DOHH2 (cell line): ENCODE results near the gene KRTAP19-2.

Experiments
- H3F3A ChIP-seq: fragments of 200-600 bp; sonication (generic), shearing (Covaris generic); 2 replicates; pipeline ENCODE4 v1.6.0; 2016; ENCODE audit warnings: antibody characterized with exemption, mild to moderate bottlenecking; ENCODE audit not compliant: control insufficient read depth, insufficient read depth
- H3K27ac ChIP-seq: fragments of 200-600 bp; sonication (generic); 2 replicates; pipeline ENCODE4 v1.5.1; 2014; ENCODE audit warnings: low read depth, mild to moderate bottlenecking, low read length, moderate library complexity
- H3K27me3 ChIP-seq: fragments of 200-600 bp; sonication (generic); 2 replicates; pipeline ENCODE4 v1.6.1; 2014; ENCODE audit warnings: mild to moderate bottlenecking, low read length, mixed read lengths; ENCODE audit not compliant: control insufficient read depth
- H3K36me3 ChIP-seq: fragments of 200-600 bp; sonication (generic); 2 replicates; pipeline ENCODE4 v1.6.1; 2014; ENCODE audit warnings: mild to moderate bottlenecking, low read length, moderate library complexity, mixed read lengths; ENCODE audit not compliant: control insufficient read depth
- H3K4me1 ChIP-seq: fragments of 200-600 bp; sonication (generic); 2 replicates; pipeline ENCODE4 v1.6.1; 2014; ENCODE audit warnings: mild to moderate bottlenecking, low read length, mixed read lengths; ENCODE audit not compliant: control insufficient read depth
- H3K4me2 ChIP-seq: fragments of 200-600 bp; sonication (generic); 2 replicates; pipeline ENCODE4 v1.6.0; 2014; ENCODE audit warnings: mild to moderate bottlenecking, low read length, moderate library complexity
- H3K4me3 ChIP-seq: fragments of 200-600 bp; sonication (generic); 2 replicates; pipeline ENCODE4 v1.5.1; 2014; ENCODE audit warnings: mild to moderate bottlenecking, low read length, mixed read lengths
- H3K79me2 ChIP-seq: fragments of 200-600 bp; sonication (generic); 2 replicates; pipeline ENCODE4 v1.6.1; 2014; ENCODE audit warnings: mild to moderate bottlenecking, low read length, mixed read lengths; ENCODE audit not compliant: control insufficient read depth
- H3K9me2 ChIP-seq: fragments of 200-600 bp; sonication (generic); replicated peaks from 2 replicates; pipeline ENCODE4 v1.6.1; 2014; ENCODE audit warnings: mild to moderate bottlenecking, low read length, mixed read lengths; ENCODE audit not compliant: control insufficient read depth
- H3K9me3 ChIP-seq: fragments of 200-600 bp; sonication (generic); 2 replicates; pipeline ENCODE4 v1.6.1; 2014; ENCODE audit warnings: antibody characterized with exemption, low read length, mixed read lengths; ENCODE audit not compliant: control insufficient read depth, insufficient read depth
- H4K20me1 ChIP-seq: fragments of 200-600 bp; sonication (generic); 2 replicates; pipeline ENCODE4 v1.6.0; 2014; ENCODE audit warnings: low read depth, mild to moderate bottlenecking, antibody characterized with exemption, low read length, moderate library complexity; ENCODE audit not compliant: control insufficient read depth, insufficient read depth
- CTCF ChIP-seq: fragments of 200-600 bp; sonication (generic); IDR thresholded peaks from one replicate; pipeline ENCODE4 v1.5.1; 2014; ENCODE audit warnings: antibody characterized with exemption, mild to moderate bottlenecking, low read depth, low read length; ENCODE audit not compliant: poor library complexity, severe bottlenecking
- EZH2phosphoT487 ChIP-seq: fragments of 200-600 bp; sonication (generic); IDR thresholded peaks from 2 replicates; pipeline ENCODE4 v1.6.1; 2017; ENCODE audit warnings: borderline replicate concordance, mild to moderate bottlenecking, antibody characterized with exemption, low read length, moderate library complexity, mixed read lengths

The KRTAP19-2 gene

GRCh38 chr21:30468900-30469714 is 18.1 kb downstream of the KRTAP19-2 start:
- Histone ChIP-seq H3K4me1 (no peaks in the 10 kb centered on the region), H4K20me1 (no peaks in the 10 kb centered on the region), H3K4me3 (no peak overlapping the region), H3K9me2 (no peaks in the 10 kb centered on the region), H3K79me2 (no peaks in the 10 kb centered on the region), H3K27me3 (no peaks in the 10 kb centered on the region), H3K9me3 (no peaks in the 10 kb centered on the region), H3F3A (no peaks in the 10 kb centered on the region), H3K36me3 (no peaks in the 10 kb centered on the region), H3K4me2 (no peak overlapping the region), H3K27ac (no peak overlapping the region)
- TF ChIP-seq CTCF (no peak), EZH2phosphoT487 (no peak)

- Histone ChIP-seq H3K9me2 (no peaks in the 10 kb centered on the region), H3K4me3 (no peak overlapping the region), H3K27ac (no peak overlapping the region), H3F3A (no peaks in the 10 kb centered on the region), H3K4me1 (no peaks in the 10 kb centered on the region), H3K36me3 (no peaks in the 10 kb centered on the region), H3K4me2 (no peak overlapping the region), H3K79me2 (no peaks in the 10 kb centered on the region), H3K9me3 (no peaks in the 10 kb centered on the region), H3K27me3 (no peaks in the 10 kb centered on the region), H4K20me1 (no peaks in the 10 kb centered on the region)
- TF ChIP-seq EZH2phosphoT487: no peak
- peak; percentile 36 for TF ChIP-seq CTCF
Observed at GRCh38 chr21:30463713-30464112, 23.5 kb downstream of the KRTAP19-2 start.

- Histone ChIP-seq H3K4me1 (no peaks in the 10 kb centered on the region), H3K4me2 (no peak overlapping the region), H3K9me2 (no peaks in the 10 kb centered on the region)
Observed at GRCh38 chr21:30448514-30448913, 38.7 kb downstream of the KRTAP19-2 start.

More at GRCh38 chr21:30448514-30448913, 38.7 kb downstream of the KRTAP19-2 start:
- Histone ChIP-seq H3K9me3 (no peaks in the 10 kb centered on the region), H3K27ac (no peak overlapping the region), H3K36me3 (no peaks in the 10 kb centered on the region), H4K20me1 (no peaks in the 10 kb centered on the region), H3K4me3 (no peak overlapping the region), H3K79me2 (no peaks in the 10 kb centered on the region), H3K27me3 (no peaks in the 10 kb centered on the region), H3F3A (no peaks in the 10 kb centered on the region)
- no peak for TF ChIP-seq CTCF
- no peak for TF ChIP-seq EZH2phosphoT487
